Stimulated activated CD4-positive, alpha-beta T cell treated with anti-CD3 and anti-CD28 coated beads, Interleukin-4, amount 100 ng/mL, for 1 hour (primary cell): ENCODE measurements around the gene ATP9A.
"Not testable (repeated sequence)": the region's sequence is repeated elsewhere in the genome, so short reads cannot be mapped to it uniquely, and the experiment has no call there.

ENCODE experiments used
- DNase-seq: peaks from one replicate; pipeline ENCODE4 v3.0.0-alpha.2; 2020

Gene ATP9A

GRCh38 chr20:51725584-51726176 is 42.5 kb downstream of the ATP9A start:
- no peak for DNase-seq

GRCh38 chr20:51723026-51723425 is 45.2 kb downstream of the ATP9A start:
- not testable (repeated sequence) for DNase-seq

GRCh38 chr20:51722246-51722645 is 45.9 kb downstream of the ATP9A start:
- not testable (repeated sequence) for DNase-seq

GRCh38 chr20:51720854-51721253 is 47.3 kb downstream of the ATP9A start:
- no peak for DNase-seq

GRCh38 chr20:51720384-51720783 is 47.8 kb downstream of the ATP9A start:
- no peak for DNase-seq

- DNase-seq, result no peak
Observed at GRCh38 chr20:51715856-51716185, 52.4 kb downstream of the ATP9A start.

GRCh38 chr20:51715163-51715855 is 52.9 kb downstream of the ATP9A start:
- DNase-seq, result no peak

- DNase-seq, result no peak
Observed at GRCh38 chr20:51713213-51713598, 55.0 kb downstream of the ATP9A start.

GRCh38 chr20:51712501-51713212 is 55.5 kb downstream of the ATP9A start:
- DNase-seq, result no peak

GRCh38 chr20:51711426-51711825 is 56.8 kb downstream of the ATP9A start:
- no peak for DNase-seq

GRCh38 chr20:51710361-51710894 is 57.8 kb downstream of the ATP9A start:
- no peak for DNase-seq

GRCh38 chr20:51705400-51705799 is 62.8 kb downstream of the ATP9A start:
- DNase-seq, result no peak

- no peak for DNase-seq
Observed at GRCh38 chr20:51703400-51704287, 64.5 kb downstream of the ATP9A start.

- no peak for DNase-seq
Observed at GRCh38 chr20:51702556-51702955, 65.6 kb downstream of the ATP9A start.

- no peak for DNase-seq
Observed at GRCh38 chr20:51700809-51701285, 67.3 kb downstream of the ATP9A start.

- DNase-seq, result no peak
Observed at GRCh38 chr20:51698252-51698651, 69.9 kb downstream of the ATP9A start.

- DNase-seq, result no peak
Observed at GRCh38 chr20:51697096-51697826, 70.9 kb downstream of the ATP9A start.

- no peak for DNase-seq
Observed at GRCh38 chr20:51696304-51697071, 71.7 kb downstream of the ATP9A start.

- no peak for DNase-seq
Observed at GRCh38 chr20:51695574-51696303, 72.5 kb downstream of the ATP9A start.

- DNase-seq, result no peak
Observed at GRCh38 chr20:51692806-51693400, 75.3 kb downstream of the ATP9A start.
